ENCODE results near the gene PSAPL1.

The PSAPL1 gene

DNA sequence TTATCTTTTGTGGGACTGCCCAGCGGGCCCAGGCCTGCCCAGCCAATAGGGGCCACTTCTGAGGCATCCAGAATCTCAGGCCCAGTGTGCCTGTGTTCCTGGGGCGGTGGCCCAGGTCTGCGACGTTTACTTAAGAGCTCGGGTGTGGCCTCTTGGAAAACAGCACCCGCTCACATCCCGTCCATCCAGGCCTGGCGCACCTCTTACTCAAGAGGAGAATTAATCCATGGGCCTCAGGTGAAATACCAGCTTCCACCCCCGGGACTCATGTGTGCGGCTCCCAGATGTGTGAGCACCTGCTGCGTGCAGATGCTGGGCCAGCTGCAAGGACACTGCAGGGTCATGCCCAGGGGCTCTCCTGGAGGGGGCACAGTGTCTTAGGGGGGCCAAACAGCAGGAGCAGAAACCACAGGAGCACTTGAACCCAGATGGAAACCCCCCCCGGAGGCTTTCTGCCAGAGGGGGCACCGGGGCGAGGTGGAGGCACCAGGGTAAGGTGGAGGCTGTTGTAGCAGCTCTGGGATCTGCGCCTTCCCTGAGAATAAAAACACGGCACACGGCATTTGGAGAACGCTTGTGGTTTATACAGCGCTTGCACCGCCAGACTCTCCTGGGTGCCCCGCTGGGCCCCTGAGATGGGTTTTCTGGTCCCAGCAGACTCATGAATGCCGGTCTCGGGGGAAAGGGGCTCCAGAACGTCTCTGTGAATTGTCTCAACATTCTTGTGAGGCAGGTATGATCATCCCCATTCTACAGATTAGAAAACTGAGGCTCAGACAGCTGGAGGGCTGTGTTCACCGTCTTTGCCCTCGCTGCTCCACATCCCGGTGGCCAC is 2.8 kb downstream of the PSAPL1 start:
- DNase-seq (ENCODE audit: low read depth in 1 of 2, low spot score in 1 of 2): no peak

DNA sequence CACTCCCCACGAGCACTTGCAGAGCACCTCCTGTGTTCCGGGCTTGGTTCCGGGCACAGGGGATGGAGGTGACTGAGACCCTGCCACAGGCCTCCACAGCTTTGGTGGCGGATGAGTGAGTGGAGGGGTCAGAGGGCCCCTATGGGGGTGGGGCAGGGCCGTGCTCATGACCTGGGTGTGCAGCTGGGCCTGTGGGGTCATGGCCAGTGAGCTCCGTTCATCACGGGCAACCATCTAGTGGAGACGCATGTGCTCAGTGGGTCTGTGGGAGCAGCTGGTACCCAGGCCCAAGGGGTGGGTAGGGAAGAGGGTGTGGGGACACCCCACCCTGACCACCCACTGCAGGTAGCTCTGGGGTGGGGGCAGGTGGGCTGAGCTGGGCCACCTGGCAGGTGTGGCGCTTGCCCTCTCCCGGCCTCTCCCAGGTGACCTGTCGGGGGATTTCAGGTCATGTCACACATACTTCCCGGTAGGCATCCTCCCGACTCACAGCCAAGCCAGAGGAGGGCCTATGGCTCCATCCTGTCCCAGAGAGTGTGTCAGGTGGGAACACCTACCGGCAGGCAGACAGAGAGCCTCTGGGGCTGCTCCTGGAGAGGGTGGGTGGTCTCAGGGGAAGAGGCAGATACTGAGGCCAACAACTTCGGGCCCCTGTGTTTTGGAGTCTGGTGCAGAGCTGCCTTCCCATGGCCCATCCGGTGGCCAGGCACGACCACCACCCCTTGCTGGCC is 3.6 kb downstream of the PSAPL1 start:
- DNase-seq (ENCODE audit: low read depth in 1 of 2, low spot score in 1 of 2): no peak

DNA sequence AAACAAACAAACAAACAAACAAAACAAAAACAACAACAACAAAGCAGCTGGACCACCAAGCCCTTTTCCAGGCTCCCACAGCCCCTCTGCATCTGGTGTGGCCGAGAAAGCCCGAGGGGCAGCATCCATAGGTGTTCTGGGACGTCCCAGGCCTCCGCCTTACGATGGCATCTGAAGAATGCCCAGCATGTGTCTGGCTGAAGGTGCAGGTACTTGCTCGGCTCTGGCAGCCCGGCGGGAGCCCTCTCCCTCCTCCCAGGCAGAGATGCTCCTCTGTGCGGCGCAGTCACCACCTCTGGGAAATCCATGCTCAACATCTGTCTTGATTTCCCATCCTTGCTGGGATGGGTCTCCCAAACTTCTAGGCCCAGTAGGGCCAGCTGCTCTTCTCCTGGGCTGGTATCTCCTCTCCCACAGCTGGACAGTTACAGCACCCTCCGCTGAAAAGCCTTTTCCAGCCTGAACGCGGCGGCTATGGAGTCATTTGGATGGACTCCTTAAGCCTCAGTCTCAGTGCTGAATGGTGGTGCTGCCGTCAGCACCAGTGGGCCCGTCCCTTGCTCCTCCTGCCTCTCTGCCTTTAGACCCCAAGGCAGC is 4.3 kb downstream of the PSAPL1 start:
- DNase-seq (ENCODE audit: low read depth in 1 of 2, low spot score in 1 of 2): no peak

DNA sequence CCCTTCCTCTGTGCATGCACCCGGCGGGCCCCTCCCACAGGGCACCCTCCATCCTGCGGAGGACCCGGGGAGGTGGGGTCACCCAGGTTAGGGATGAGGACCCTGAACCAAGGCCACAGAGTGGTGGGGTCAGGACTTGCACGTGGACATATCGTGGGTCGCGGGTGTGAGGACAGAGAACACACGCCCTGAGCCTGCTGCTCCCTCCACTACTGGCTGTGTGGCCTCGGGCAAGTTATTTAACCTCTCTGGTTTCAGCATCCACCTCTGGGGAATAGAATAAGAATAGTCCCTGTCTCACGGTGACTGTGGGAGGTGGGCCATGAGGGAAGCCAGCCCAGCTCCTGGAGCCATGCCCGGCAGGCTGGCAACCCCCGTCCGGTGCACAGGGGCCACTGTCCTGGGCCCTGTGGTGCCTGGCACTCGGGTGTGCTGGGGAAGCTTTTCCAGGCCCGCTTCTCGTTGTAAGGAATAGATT is 5.1 kb downstream of the PSAPL1 start:
- no peak for DNase-seq (ENCODE audit: low read depth in 1 of 2, low spot score in 1 of 2)

DNA sequence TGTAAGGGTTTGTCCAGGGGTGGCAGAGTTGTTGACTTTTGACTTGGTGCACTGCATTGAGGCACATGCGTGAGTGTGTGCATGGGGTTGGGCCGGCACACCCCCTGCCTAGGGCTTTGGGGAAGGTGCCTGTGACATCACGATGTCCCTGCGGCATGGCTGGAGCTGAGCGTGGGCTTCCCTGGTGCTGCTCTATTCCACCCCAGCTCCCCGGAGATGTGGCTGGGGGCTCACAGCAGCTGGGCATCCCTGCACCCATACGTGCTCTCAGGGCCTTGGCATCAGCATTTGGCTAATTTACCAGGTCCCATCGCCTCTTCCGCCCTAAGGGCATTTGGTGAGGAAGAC is 5.7 kb downstream of the PSAPL1 start:
- DNase-seq (ENCODE audit: low read depth in 1 of 2, low spot score in 1 of 2): no peak

DNA sequence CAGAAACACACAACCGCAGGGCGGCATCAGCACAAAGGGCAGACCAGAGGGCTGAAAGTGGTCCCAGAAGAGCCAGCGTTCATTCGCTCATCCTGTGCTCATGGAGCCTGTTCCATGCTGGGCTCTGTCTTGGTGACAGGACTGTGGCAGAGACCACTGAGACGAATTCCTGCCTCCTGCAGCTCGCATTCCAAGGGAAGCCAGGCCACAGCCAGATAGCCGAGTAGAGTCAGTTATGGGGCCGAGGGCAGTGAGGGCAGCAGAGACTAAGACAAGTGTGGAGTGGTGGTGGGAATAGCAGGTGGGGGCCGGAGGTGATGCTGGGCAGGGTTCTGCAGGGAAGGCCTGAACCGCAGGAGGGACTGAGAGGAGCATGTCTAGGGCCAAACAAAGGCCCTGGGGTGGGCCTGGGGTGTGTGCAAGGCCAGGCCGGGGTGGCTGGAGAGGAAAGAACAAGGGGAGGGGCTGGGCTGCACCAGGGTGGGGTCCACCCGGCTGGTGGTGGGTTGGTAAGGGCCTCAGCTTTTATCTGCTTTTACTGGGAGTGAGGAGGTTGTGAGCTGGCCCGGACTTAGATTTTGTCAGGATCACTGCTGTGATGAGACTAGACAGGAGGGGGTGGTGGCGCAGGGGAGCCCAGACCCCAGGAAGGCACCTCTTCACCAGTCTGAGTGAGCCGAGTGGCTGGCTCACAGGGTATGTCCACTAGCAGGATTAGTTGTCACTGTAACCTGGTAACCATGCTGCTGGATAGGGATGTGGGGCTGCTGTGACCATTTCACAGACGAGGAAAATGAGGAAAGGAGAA is 6.3 kb downstream of the PSAPL1 start:
- no peak for DNase-seq (ENCODE audit: low read depth in 1 of 2, low spot score in 1 of 2)

DNA sequence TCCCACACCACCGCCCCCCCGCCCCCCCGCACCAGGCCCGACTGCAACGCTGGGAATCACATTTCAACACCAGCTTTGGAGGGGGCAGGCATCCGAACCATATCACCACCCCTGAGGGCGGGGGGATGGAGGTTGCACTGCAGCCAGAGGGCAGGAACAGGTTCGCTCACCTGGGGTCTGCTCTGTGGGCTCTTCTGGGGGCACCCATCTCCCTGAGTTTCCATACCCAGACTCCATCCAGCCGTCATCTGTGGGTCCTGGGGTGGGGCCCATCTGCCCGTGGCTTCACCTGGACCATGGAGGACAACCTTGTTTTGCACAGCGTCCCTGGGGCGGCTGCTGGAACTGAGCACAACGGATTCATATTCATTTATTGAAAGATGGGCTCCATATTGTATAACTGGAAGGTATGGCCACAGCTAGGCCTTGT is 6.9 kb downstream of the PSAPL1 start:
- no peak for DNase-seq (ENCODE audit: low read depth in 1 of 2, low spot score in 1 of 2)

DNA sequence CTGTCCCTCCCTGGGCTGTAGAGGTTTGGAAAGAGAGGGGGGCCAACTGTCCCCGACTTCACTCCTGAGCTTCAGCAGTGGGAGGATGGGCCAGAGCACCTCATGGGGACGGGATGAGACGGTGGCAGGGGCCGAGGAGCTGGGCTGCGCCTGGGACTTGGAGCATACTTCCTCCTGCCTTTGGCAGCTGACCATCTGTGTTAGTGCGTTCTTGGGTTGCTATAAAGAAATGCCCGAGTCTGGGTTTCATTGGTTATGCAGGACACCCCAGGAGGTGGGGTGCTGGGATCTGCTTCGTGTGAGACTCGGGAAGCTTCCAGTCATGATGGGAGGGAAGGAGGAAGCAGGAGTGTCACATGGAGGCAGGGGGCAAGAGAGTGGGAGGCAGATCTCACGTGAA is 7.4 kb downstream of the PSAPL1 start:
- DNase-seq (ENCODE audit: low read depth in 1 of 2, low spot score in 1 of 2): no peak

DNA sequence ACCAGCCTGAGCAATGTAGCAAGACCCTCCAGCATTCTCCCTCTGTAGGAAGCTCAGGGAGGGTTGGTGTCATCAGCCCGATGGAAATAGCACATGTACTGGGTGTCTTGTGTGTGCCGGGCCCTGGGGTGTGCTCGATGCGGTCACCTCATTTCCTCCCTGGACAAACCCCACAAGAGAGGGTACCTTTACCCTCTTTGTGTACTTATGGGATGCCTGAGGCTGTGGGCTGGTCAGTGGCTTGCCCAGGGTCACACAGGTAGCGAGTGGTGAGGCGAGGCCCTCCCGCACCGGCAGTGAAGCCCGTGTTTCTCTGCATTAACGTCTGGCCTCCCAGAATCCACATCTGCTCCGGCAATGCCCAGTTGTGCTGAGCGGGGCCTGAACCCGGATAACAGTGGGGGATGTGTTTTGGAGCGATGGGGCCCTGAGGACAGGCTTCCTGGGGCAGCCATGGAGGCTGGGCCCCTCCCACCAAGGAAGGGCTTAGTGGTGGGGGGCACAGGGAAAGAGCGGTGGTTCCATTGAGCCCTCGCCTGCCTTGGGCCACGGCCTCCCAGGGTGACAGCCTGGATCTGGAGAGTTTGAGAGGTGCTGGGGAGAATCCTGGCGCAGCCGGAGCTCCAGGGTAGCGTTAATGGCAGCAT is 8.1 kb downstream of the PSAPL1 start:
- no peak for DNase-seq (ENCODE audit: low read depth in 1 of 2, low spot score in 1 of 2)

DNA sequence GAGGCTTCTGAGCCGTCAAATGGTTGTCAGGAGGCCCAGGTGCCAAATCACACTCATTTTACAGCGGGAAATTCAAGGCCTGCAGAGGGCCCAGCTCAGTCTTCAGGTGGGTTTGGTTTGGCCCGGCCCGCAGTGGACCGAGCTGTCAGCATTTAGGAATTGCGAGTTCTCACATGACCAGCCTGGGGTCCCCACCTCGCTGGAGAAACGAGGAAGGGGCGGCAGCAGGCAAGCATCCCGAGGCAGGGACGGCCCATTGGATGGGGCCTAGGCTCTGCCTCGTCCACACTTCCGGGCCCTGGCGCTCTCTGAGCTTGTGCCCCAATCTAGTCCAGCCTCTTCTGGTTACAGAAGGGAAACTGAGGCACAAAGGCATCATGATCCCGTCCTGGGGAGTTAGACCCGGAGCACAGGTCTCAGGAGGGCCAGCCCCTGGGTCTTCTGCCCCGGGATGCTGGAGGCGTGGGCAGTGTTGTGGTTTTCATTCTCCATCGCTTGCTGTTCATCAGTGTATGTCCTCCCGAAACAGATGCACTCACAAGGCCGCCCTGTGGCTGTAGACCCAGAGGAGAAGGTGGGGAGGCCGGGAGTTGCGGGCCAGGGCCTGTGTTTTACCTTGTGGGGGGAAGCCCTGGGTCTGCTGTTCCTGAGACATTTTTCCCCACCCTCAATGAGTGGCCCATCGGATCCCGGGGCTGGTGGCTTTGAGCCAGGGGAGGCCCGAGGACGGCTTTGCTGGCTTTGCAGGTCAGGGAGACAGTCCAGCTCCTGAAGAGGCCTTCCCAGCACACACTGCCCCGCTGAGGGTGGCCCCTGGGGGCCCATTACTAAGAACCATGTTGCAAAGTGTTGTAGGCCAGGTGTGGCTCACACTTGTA is 8.9 kb downstream of the PSAPL1 start:
- no peak for DNase-seq (ENCODE audit: low read depth in 1 of 2, low spot score in 1 of 2)

DNA sequence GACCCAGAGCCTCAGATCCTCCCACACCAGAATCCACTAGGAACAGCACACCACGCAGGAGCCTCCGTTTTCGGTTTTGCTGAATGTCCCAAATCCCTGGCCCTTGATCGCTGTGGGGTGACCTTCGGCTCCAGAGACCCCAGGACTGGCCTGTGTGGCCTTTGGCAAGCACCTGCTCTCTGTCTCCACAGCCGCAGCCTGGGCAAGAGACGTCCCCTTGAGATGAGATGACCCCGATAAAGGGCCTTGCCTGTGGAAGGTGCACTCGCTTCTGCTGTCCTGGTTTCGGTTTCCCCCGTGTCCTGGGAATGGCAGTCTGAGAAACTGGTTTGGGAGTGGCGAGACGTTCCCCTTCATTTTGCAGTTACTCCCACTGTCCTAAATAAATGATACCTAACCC is 9.6 kb downstream of the PSAPL1 start:
- no peak for DNase-seq (ENCODE audit: low read depth in 1 of 2, low spot score in 1 of 2)

DNA sequence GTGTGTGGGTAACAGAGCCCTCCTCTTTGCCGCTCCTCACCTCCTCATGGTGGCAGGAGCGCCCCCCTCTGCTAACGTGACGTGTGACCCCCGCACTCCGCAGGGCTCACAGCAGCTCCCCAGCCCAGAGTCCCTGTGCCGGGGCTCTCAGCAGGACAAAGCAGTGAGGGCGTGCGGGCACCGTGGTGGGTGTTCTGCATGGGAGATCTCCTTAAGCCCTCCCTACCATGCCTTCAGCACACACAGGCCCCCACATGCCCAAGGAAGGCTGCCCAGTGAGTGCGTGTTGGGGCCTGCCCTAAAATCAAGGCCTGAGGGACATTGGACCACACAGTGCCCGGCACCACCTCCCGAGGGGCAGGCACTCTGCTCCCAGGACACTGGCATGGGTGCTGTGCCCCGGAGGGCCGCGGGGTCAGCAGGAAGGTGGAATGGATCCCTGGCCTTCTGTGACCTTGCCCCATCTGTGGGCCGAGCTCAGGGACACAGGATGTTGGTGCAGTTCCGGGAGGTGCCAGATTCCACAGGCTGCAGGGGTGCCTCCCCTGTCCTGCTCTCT is 10.1 kb downstream of the PSAPL1 start:
- no peak for DNase-seq (ENCODE audit: low read depth in 1 of 2, low spot score in 1 of 2)

DNA sequence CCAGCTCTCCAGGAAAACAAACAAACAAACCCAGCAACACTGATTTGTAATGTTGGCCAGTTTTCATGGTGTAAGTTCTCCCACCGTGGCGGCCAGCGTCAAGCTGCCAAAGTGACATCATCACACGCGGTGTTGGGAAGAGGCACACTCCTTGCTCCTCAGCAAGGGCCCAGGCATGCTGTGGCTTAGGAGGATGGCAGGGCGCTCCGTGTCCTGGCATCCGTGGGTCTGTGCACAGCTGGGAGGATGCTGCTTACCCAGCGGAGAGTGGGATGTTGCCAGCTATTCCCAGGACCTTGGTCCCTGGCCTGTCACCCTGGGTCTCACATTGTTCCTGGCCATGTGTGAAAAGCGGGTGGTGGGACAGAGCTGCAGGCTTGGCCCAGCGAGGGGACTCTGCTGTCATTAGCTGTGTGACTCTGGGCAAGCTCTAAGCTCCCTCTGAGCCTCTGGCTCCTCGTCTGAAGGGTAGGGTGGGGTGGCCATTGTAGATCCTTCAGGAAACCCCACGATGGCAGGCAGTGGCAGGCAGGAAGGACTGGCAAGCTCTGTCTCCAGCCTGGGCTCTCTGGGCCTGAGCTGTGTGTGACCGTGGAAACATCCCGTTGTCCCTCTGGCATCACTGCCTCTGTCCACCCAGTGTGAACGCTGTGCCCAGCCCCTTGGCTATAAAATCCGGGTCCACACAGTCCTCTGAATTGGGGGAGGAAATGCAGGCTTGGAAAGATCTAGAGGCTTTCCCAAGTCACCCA is 10.8 kb downstream of the PSAPL1 start:
- DNase-seq (ENCODE audit: low read depth in 1 of 2, low spot score in 1 of 2): no peak

DNA sequence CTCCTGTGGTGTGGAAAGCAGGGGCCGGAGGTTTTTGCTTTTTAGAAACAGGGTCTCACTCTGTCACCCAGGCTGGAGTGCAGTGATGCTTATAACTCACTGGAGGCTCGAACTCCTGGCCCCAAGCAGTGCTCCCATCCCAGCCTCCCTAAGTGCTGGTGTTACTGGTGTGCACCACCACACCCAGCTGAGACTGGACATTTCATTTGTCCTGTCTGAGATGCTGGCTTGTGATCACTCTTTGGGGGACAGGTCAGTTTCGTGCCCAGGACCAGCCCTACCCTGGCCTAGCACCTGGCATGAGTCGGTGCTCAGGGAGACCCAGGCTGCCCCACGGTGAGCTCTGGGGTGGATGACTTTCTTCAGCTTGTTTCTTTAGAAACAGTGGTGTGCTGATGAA is 11.3 kb downstream of the PSAPL1 start:
- no peak for DNase-seq (ENCODE audit: low read depth in 1 of 2, low spot score in 1 of 2)

DNA sequence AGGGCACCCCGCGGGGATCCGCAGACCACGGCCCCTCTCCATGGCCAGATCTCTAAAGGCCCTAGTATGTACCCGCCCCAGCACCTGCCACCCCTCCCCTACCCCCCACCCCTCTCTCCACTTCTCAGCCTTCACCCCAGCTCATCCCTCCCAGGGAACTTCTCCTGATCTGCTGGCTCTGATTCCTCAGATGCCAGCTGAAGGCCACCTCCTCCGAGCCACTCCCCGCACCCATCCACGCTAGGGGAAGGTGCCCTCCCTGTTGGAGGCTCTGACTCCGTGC is 11.9 kb downstream of the PSAPL1 start:
- DNase-seq (ENCODE audit: low read depth in 1 of 2, low spot score in 1 of 2): no peak

DNA sequence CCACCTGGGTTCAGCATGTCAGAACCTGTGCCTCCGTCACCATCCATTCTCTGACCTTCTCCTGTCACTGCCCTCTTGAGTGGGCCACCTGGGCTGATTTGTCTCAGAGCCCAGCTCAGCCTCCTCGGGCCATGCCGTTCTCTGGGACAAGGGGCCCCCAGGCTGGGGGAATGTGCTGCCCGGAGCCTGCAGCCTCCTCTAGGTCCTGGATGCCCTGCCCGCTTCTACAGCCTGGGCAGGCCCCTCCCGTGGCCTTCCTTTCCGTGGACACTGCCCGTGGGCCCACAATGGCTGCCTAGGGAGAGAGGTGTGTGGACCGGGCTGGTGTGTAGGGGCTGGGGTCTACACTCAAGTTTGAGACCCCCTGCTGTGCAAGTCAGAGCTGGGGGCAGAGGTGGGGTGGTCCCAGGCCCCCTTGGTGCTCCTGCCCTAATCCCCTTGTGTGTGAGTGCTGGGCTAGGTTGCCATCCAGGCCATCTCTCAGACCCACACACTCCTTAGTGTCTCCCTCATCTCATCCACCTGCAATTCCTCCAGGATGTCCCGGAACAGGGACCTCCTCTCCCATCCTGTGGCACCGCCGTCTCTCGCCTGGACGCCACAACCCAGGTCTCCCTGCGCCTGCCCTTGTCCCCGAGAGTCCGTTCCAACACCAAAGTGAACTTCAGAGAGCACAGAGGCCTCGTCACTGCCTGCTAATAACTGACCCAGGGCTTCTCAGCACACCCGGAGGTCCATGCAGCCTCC is 12.4 kb downstream of the PSAPL1 start:
- no peak for DNase-seq (ENCODE audit: low read depth in 1 of 2, low spot score in 1 of 2)

DNA sequence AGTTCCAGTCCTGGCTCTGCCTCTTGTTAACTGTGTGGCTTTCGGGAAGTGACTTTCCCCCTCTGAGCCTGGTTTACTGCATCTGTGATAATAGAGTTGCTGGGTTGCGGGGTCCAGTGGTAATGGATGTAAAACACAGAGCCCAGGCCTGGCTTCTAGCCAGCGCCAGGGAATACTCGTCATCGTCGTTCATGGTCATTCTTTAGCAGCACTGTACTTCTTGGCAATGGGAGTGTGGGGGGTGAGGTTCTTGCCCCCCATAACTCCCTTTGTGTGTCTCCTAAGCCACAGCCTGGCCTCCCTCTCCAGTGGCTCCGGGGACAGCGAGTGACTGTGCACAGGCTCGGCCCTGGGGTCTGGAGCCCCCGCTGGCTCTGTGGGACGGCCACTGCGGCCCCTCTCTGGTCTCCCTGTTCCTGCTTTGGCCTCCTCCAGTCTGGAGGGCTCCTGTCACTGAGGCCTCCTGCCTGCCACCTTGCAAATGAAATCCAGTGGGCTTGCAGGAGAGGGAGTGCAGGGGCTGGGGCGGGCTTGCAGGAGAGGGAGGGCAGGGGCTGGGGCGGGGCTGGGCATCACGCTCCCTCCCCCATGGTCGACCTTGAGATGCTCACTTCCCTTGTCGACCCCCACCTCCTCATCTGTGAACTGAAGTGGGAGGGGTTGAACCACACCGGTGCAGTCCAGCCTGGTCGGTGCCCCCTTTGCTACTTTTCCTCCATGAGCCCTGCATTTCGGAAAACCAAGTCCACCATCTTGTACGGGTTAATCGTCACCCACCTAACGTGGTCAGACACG is 13.2 kb downstream of the PSAPL1 start:
- DNase-seq (ENCODE audit: low read depth in 1 of 2, low spot score in 1 of 2): no peak

DNA sequence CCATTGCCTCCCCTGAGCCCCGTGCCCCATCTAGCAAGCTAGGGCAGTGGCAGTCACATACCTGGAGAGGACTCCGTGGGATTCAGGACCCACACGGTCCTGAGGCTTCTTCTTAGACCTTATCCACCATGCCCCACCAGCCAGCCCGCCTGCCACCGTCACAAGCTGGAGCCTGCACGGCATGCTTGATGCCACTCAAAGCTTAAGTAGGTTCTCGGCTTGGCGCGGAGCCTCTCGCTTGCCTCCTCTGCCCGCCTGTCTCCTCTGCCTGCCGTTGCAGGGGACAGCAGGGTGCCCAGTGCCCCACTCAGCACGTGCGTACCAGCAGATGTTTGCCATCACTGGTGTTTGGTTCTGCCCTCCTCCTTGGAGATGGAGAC is 14.1 kb downstream of the PSAPL1 start:
- no peak for DNase-seq (ENCODE audit: low read depth in 1 of 2, low spot score in 1 of 2)

Data from stimulated activated CD4-positive, alpha-beta T cell treated with anti-CD3 and anti-CD28 coated beads, Interleukin-15, amount 100 ng/mL, for 1 hour (primary cell).